H9 (cell line): ENCODE results near the gene KIF5A. TPM values are rescaled to one million over a fixed set of nuclear protein-coding genes. Genes with fewer than 3 reads are reported as not detected.

Source experiments
- DNase-seq: peaks from one replicate; pipeline ENCODE4 v3.0.0-alpha.2; 2017
- H2AFZ ChIP-seq: one replicate; pipeline ENCODE4 v1.6.1; 2013; ENCODE audit warnings: mild to moderate bottlenecking, low read length, control low read depth, moderate library complexity
- H2AK5ac ChIP-seq: 2 replicates; pipeline ENCODE4 v1.6.1; 2013; ENCODE audit warnings: low read length, control low read depth, mixed read lengths; ENCODE audit not compliant: insufficient read length
- H2BK120ac ChIP-seq: one replicate; pipeline ENCODE4 v1.6.1; 2013; ENCODE audit warnings: low read depth, mild to moderate bottlenecking, low read length, control low read depth, inconsistent platforms; ENCODE audit not compliant: poor library complexity, severe bottlenecking
- H2BK12ac ChIP-seq: 2 replicates; pipeline ENCODE4 v1.6.1; 2013; ENCODE audit warnings: low read length, control low read depth, mixed read lengths, low read depth; ENCODE audit not compliant: insufficient read length
- H2BK15ac ChIP-seq: 2 replicates; pipeline ENCODE4 v1.6.1; 2013; ENCODE audit warnings: low read depth, low read length, control low read depth
- H2BK20ac ChIP-seq: one replicate; pipeline ENCODE4 v1.6.1; 2013; ENCODE audit warnings: low read depth, mild to moderate bottlenecking, low read length, control low read depth, inconsistent platforms; ENCODE audit not compliant: poor library complexity, severe bottlenecking
- H2BK5ac ChIP-seq: 2 replicates; pipeline ENCODE4 v1.6.1; 2013; ENCODE audit warnings: low read length, control low read depth, mixed read lengths; ENCODE audit not compliant: insufficient read length
- H3K14ac ChIP-seq: 2 replicates; pipeline ENCODE4 v1.6.1; 2013; ENCODE audit warnings: low read length, control low read depth; ENCODE audit not compliant: insufficient read depth
- H3K18ac ChIP-seq: 2 replicates; pipeline ENCODE4 v1.6.1; 2013; ENCODE audit warnings: low read depth, mild to moderate bottlenecking, mixed read lengths, low read length, control low read depth; ENCODE audit not compliant: insufficient read length
- H3K23ac ChIP-seq: 2 replicates; pipeline ENCODE4 v1.6.1; 2013; ENCODE audit warnings: low read length, control low read depth, mixed read lengths, low read depth; ENCODE audit not compliant: insufficient read length
- H3K23me2 ChIP-seq: 2 replicates; pipeline ENCODE4 v1.6.1; 2013; ENCODE audit warnings: low read depth, mild to moderate bottlenecking, mixed read lengths, low read length, control low read depth; ENCODE audit not compliant: insufficient read length, poor library complexity, severe bottlenecking
- H3K27ac ChIP-seq: 2 replicates; pipeline ENCODE4 v1.5.1; 2013; ENCODE audit warnings: low read length, control low read depth, mixed read lengths, low read depth; ENCODE audit not compliant: insufficient read length
- H3K27me3 ChIP-seq: 2 replicates; pipeline ENCODE4 v1.6.1; 2013; ENCODE audit warnings: low read length, control low read depth, inconsistent platforms; ENCODE audit not compliant: insufficient read depth
- H3K4ac ChIP-seq: 2 replicates; pipeline ENCODE4 v1.6.1; 2013; ENCODE audit warnings: low read depth, mild to moderate bottlenecking, control low read depth, inconsistent platforms, low read length, moderate library complexity
- H3K4me1 ChIP-seq: 2 replicates; pipeline ENCODE4 v1.6.1; 2013; ENCODE audit warnings: low read length, control low read depth, inconsistent platforms; ENCODE audit not compliant: insufficient read depth
- H3K4me2 ChIP-seq: 2 replicates; pipeline ENCODE4 v1.6.1; 2013; ENCODE audit warnings: low read length, control low read depth, mixed read lengths; ENCODE audit not compliant: insufficient read length, insufficient read depth
- H3K56ac ChIP-seq: 2 replicates; pipeline ENCODE4 v1.6.1; 2013; ENCODE audit warnings: low read depth, mild to moderate bottlenecking, mixed read lengths, low read length, control low read depth; ENCODE audit not compliant: insufficient read length
- H3K79me1 ChIP-seq: 2 replicates; pipeline ENCODE4 v1.6.1; 2013; ENCODE audit warnings: low read depth, mild to moderate bottlenecking, moderate library complexity, low read length, control low read depth, inconsistent platforms; ENCODE audit not compliant: insufficient read depth, poor library complexity, severe bottlenecking
- H3K79me2 ChIP-seq: 2 replicates; pipeline ENCODE4 v1.6.1; 2013; ENCODE audit warnings: low read length, control low read depth, inconsistent platforms; ENCODE audit not compliant: insufficient read depth
- H3K9ac ChIP-seq: 2 replicates; pipeline ENCODE4 v1.6.1; 2013; ENCODE audit warnings: low read length, control low read depth, mixed read lengths; ENCODE audit not compliant: insufficient read length; ENCODE audit errors: extremely low read depth
- H3K9me3 ChIP-seq: one replicate; pipeline ENCODE4 v1.6.1; 2013; ENCODE audit warnings: low read depth, low read length, inconsistent platforms; ENCODE audit not compliant: control insufficient read depth
- H3T11ph ChIP-seq: one replicate; pipeline ENCODE4 v1.6.1; 2013; ENCODE audit warnings: mild to moderate bottlenecking, low read length, control low read depth, inconsistent platforms
- H4K20me1 ChIP-seq: one replicate; pipeline ENCODE4 v1.6.1; 2013; ENCODE audit not compliant: control insufficient read depth, insufficient read length, insufficient read depth
- H4K5ac ChIP-seq: 2 replicates; pipeline ENCODE4 v1.6.1; 2013; ENCODE audit warnings: low read depth, mild to moderate bottlenecking, mixed read lengths, low read length, control low read depth; ENCODE audit not compliant: insufficient read length
- H4K8ac ChIP-seq: replicated peaks from 2 replicates; pipeline ENCODE4 v1.6.1; 2013; ENCODE audit warnings: low read length, control low read depth, mixed read lengths, low read depth; ENCODE audit not compliant: insufficient read length
- H4K91ac ChIP-seq: 2 replicates; pipeline ENCODE4 v1.6.1; 2013; ENCODE audit warnings: low read depth, mild to moderate bottlenecking, moderate library complexity, mixed read lengths, low read length, control low read depth; ENCODE audit not compliant: insufficient read length
- H3K27ac Mint-ChIP-seq, 3 experiments: 2 replicates in 2 of 3; 3 replicates in 1 of 3; pipeline ENCODE4 v1.8.0; 2020 to 2021; ENCODE audit warnings: mixed read lengths in 3 of 3, mild to moderate bottlenecking in 1 of 3, moderate library complexity in 1 of 3
- H3K27me3 Mint-ChIP-seq: 2 replicates; pipeline ENCODE4 v1.8.0; 2021; ENCODE audit warnings: low read depth, mild to moderate bottlenecking, moderate library complexity, mixed read lengths
- H3K36me3 Mint-ChIP-seq, 3 experiments: 2 replicates in 2 of 3; 3 replicates in 1 of 3; pipeline ENCODE4 v1.8.0; 2020 to 2021; ENCODE audit warnings: low read depth in 3 of 3, mixed read lengths in 3 of 3; ENCODE audit not compliant: insufficient read depth in 1 of 3
- H3K4me1 Mint-ChIP-seq, 2 experiments: 2 replicates each; pipeline ENCODE4 v1.8.0; 2020; ENCODE audit warnings: mixed read lengths in 2 of 2
- H3K4me3 Mint-ChIP-seq, 2 experiments: 2 replicates in 1 of 2; 3 replicates in 1 of 2; pipeline ENCODE4 v1.8.0; 2020 to 2021; ENCODE audit warnings: mild to moderate bottlenecking in 2 of 2, mixed read lengths in 2 of 2, moderate library complexity in 1 of 2
- H3K9me3 Mint-ChIP-seq, 2 experiments: 2 replicates in 1 of 2; 3 replicates in 1 of 2; pipeline ENCODE4 v1.8.0; 2020; ENCODE audit warnings: mild to moderate bottlenecking in 2 of 2, mixed read lengths in 2 of 2, moderate library complexity in 1 of 2
- WGBS: extraction: QIAGEN DNeasy Blood & Tissue Kit; methylation state at CpG from one replicate; pipeline ENCODE4 v1.1.7; 2013; ENCODE audit warnings: missing lambda C conversion rate, low lambda C conversion rate, mixed read lengths; ENCODE audit not compliant: insufficient read length; ENCODE audit errors: extremely low coverage; 5-methylcytosine and 5-hydroxymethylcytosine counted together
- total RNA-seq: library from RNA; stranded (reverse); gene quantifications from 2 replicates; pipeline ENCODE4 v1.2.1, GENCODE V29; 2021
- TF ChIP-seq, protein P1 (sequence below): fragments of 200-600 bp; sonication (generic); conservative IDR thresholded peaks from 3 replicates; pipeline ENCODE4 v1.8.0; 2021; ENCODE audit warnings: antibody characterized with exemption, mild to moderate bottlenecking

KIF5A gene
- total RNA-seq, 1 experiment from 2014 or later, result 18.5 TPM

DNA sequence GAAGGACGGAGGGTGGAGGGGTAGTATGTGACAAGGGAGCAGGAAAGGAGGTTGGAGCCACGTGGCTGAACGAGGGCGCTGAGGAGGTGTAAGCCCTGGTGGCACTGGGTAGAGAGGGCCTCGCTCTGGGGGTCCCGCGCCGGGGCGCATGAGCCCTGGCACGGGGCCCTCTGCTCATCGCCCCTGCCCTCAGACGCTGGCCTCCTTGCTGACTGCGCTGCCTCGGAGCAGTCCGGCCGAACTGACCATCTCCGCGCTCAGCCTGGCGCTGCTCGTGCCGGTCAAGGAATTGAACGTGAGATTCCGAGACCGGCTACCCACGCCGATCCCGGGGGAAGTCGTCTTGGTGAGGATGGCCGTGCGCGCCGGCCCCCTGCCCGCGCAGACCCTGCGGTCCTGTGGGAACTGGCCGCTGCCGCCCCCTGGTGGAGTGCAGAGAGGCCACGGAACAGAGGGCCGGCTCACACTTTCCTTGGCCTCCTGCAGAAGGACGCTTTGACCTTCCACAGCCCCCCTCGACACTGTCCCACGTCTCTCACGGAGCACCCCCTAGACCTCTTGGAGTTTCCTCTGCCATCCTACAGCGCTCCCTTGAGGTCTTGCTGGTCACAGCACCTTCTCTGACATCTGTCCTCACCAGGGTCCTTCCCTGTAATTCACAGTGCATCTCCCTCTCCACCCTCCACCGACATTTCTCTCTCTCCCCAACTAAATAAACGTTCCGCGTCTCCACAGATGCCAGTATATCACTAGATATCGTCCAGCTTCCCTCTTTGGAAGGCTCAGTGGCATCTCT, 71.9 kb downstream of the KIF5A start:
- peak overlapping the region; percentile 62 to 83 for H3K4me3 Mint-ChIP-seq
- peaks cover 26 to 35% of the 10 kb centered on the region in 2 experiments for H3K4me1 Mint-ChIP-seq
- Histone ChIP-seq H3K23me2 (peaks cover 12% of the 10 kb centered on the region), H2BK5ac (no peak overlapping the region), H3K79me1 (no peaks in the 10 kb centered on the region), H3T11ph (no peak overlapping the region), H3K9me3 (no peaks in the 10 kb centered on the region), H3K23ac (no peak overlapping the region), H3K79me2 (no peaks in the 10 kb centered on the region), H3K4me1 (no peaks in the 10 kb centered on the region), H2BK20ac (no peak overlapping the region), H3K4me2 (peak overlapping the region; percentile 75), H3K18ac (no peak overlapping the region), H4K20me1 (no peaks in the 10 kb centered on the region), H4K91ac (no peak overlapping the region), H3K27ac (no peak overlapping the region), H4K5ac (no peak overlapping the region), H2AK5ac (no peak overlapping the region), H3K56ac (no peak overlapping the region), H3K4ac (no peak overlapping the region), H3K27me3 (peaks cover 93% of the 10 kb centered on the region), H3K14ac (no peak overlapping the region), H2BK12ac (no peak overlapping the region), H2BK120ac (no peak overlapping the region), H3K9ac (no peak overlapping the region), H2BK15ac (no peak overlapping the region), H4K8ac (no peak overlapping the region), H2AFZ (no peak overlapping the region)
- DNase-seq, result peak; percentile 76
- no CpG with 5 or more reads among the region's 49 CpGs for WGBS
- TF ChIP-seq, protein P1, sequence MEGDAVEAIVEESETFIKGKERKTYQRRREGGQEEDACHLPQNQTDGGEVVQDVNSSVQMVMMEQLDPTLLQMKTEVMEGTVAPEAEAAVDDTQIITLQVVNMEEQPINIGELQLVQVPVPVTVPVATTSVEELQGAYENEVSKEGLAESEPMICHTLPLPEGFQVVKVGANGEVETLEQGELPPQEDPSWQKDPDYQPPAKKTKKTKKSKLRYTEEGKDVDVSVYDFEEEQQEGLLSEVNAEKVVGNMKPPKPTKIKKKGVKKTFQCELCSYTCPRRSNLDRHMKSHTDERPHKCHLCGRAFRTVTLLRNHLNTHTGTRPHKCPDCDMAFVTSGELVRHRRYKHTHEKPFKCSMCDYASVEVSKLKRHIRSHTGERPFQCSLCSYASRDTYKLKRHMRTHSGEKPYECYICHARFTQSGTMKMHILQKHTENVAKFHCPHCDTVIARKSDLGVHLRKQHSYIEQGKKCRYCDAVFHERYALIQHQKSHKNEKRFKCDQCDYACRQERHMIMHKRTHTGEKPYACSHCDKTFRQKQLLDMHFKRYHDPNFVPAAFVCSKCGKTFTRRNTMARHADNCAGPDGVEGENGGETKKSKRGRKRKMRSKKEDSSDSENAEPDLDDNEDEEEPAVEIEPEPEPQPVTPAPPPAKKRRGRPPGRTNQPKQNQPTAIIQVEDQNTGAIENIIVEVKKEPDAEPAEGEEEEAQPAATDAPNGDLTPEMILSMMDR, result peak; percentile 96
- H3K27me3 Mint-ChIP-seq, result peaks cover 98% of the 10 kb centered on the region
- H3K27ac Mint-ChIP-seq, result no peak overlapping the region
- H3K9me3 Mint-ChIP-seq, result peaks cover 0 to 5% of the 10 kb centered on the region in 2 experiments; a peak in 3 of 5 replicates
- peaks cover 0 to 12% (median 0%) of the 10 kb centered on the region in 3 experiments; a peak in 4 of 7 replicates for H3K36me3 Mint-ChIP-seq
